GM19438 (cell line): ENCODE measurements around the gene MTSS2.

Source experiments
- ATAC-seq: cut with Tn5 transposase; IDR thresholded peaks from one replicate; pipeline ENCODE4 v1.9.1; 2021; ENCODE audit warnings: low read depth; ENCODE audit not compliant: unreplicated experiment

MTSS2 gene

GRCh38 chr16:70688246-70688742 is 2.4 kb upstream of the MTSS2 start:
- no peak for ATAC-seq

- no peak for ATAC-seq
Measured at GRCh38 chr16:70687671-70688245, 1.9 kb upstream of the MTSS2 start.

DNA sequence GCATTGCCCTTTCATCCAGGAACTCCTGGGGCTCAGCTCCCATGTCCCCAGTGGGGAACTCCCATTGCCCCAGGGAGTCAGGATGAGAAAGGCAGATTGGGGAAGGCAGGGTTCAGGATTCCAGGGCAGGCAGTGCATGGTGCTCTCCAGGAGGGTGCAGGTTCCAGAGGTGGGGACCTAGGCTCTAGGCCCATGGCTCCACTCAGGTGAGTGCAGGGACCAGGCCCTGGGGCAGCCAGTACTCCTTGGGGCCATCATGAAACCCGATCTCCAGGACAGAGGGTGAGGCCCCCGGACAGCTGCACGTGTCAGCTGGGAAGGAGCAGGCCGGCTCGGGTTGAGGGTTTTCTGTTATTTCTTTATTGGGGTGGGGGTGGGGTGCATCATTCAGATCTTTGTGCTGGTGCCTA is 1.3 kb upstream of the MTSS2 start:
- ATAC-seq: no peak

GRCh38 chr16:70686376-70687101 is 686 bp upstream of the MTSS2 start:
- ATAC-seq: no peak

GRCh38 chr16:70685061-70685937 is 554 bp downstream of the MTSS2 start:
- no peak for ATAC-seq

GRCh38 chr16:70684146-70685060 is 1.4 kb downstream of the MTSS2 start:
- ATAC-seq: no peak

DNA sequence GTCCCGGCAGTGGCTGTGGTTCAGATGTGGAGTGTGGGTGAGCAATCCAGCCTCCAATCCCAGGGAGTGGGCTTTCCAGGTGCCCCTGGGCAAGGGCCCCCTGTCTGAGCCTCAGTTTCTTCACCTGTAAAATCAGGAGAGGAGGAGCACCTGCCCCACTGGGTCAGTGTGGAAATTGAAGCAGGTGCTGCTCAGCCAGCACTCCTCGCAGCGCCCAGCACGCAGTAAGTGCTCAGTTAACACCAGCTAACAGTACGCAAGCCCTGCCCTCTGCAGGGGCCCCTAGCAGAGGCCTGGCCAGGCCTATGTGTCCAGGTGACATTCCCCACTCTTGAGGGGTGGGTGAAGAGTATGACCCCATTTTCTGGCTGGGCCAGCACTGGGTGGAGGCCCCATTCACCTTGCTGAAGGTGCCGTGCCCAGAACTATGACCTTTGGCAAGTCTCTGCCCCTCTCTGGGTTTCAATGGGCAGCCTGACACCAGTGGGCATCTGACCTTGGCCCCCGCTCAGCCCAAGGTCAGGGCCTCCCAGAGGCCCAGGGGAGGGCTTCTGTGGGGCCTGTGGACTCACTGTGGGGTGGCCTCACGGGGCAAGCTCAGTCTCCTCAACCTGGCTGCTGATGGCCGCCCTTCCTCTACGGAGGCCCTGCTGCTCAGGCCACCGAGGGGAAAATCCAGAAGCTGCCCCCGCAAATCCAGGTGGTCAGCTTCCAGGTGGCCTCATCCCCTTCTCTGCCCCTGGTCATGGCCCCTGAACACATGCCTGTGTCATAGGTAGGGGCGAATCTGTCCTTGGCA is 2.5 kb downstream of the MTSS2 start:
- ATAC-seq: no peak

DNA sequence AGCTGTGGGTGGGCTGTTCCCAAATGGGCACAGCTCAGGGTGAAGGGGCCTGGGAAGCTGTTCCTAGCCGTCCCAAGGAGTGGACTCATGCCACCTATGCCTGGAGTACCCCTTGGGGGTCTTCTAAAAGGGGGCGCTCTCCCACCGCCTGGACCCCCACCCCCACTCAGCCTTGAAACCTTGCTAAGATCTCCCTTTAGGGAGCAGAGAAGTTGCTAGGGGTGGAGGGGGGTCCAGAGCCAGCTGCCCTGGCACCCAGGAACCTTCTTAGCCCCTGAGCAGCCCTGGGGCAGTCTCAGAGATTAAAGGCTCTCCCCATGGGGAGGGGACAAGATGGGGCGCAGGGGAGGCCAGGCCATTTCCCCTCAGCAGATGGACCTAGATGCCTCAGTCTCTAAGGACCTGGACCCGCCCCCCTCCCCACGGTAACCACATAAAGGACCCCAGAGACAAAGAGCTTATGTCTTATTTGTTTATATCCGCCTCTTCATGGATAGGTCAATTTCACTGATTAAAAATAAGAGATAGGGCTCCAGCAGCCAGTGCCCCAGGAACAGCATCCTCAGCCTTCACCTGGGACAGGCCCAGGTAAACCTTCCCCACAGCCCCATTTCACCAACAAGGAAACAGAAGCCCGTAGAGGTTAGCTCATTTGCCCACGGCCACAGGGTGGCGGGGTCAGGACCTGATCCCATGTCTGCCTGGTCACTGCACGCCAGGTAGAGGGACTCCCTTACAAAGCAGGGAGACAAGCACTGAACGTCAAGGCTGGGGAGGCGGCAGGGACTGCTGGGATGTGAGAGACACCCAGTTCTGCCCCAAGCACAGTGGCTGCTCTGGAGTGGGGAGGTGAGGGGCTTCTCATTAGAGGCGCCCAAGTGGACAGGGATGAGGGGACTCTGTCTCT is 3.4 kb downstream of the MTSS2 start:
- no peak for ATAC-seq

DNA sequence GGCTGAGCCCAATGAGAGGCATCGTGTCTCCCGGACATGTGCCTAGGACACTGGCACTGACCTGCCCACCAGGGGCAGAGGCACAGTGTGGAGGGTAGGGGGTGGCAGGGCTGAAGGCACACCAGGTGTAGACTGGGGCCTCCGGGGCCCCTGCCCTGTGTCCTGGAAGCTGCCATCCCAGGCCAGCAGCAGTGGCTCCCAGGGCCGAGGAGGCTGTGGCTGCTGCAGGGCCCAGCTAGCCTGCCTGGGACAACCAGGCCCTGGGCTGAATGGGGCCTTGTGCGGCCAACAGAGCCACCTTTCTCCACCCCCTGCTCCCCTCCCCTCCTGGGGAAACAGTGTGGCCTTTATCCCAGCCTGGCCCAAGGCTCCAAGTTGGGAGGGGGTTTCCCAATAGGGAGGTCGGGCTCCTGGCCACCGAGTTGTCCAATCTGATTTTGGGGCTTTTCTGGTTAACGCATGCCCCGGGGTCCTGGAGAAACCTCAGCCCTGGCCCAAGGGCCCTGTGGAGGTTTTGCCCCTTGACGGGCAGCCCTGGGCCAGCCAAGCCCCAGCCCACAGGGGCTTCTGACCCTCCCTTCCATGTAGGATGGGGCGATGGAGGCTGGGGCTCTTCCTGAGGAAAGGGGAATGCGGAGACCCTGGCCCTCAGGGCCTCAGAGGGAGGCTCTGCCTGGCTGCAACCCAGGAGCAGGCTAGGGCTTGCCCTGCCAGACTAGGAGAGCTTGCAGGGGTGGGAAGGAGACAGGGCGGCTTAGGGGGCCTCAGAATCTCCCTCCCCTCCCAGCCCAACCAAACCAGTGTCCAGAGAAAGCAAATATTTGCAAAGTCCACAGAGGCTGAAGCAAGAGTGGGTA is 4.2 kb downstream of the MTSS2 start:
- ATAC-seq: no peak

DNA sequence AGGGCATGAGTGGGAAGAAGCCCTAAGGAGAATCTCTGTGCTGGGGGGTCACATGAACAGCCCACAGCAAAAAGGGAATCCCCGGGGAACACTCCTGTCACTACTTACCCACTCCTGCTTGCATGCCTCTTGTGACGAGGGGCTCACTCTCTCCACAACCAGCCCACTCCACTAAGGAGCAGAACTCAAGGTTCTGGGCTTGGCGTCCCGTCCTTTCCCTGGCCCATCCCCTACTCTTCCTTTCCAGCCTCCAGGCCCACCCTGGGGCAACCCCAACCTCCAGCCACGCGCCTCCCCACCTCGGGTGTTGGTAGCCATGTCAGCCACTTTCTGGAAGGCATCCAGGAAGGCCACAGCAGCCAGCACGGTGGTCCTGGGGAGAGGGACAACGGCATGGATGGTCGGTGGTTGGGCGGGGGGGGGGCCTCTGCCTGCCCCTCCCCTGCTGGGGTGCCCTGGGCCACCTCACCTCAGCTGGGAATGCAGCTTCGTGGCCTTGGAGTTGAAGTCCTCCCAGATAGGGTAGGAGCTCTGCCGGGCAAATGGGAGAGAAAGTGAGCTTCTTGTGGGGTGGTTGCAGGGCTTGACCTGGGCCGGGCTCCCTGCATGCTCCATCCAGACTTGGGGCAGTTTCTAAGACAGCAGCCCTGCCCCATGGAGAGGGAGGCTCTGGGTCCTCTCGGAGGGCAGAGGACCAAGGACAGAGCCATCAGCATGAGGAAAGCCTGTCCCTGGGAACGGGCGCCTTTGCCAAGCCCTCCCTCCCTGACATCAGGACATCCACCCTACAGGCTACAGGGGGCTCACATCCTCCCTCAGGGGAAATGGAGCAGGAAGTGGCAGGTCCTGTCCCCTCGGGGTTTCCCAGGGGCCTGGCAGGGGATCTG is 5.1 kb downstream of the MTSS2 start:
- ATAC-seq: no peak

DNA sequence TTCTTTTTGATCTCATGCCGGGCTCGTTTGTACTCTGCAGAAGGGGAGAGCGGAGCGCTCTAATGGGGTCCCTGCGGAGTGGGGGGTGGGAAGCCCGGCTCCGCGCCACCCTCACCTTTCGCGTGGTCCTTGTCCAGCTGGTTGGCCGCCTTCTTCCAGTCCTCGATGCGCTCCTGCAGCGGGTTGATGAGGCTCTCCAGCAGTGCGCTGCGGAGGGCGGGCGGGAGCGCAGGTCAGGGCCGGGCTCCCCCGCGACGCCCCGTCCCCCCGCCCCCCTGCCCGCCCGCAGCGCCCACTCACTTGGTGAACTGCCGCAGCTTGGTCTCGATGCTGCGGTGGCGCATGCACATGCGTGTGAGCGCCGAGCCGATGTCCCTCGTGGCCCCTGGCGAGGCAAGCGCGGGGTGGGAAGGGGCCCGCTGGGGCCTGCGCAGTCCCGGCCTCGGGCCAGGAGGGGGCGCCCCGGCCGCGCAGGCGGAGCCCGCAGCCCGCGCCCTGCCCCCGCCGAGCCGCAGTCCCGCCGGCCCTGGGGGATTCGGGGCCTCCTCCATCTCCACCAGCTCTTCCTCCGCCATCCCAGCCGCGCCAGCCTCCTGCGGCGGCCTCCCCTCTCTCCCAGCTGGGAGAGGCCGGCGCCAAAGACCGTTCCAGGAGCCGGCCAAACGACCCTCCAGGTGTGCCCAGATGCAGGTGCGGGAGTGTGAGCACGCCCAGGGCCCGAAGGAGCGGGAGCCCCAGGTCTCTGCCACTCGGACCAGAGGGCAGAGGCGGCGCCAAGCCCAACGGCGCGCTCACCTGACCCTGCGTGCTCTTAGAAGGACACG is 6.0 kb downstream of the MTSS2 start:
- no peak for ATAC-seq

- ATAC-seq: no peak
Measured at GRCh38 chr16:70678898-70679670, 6.8 kb downstream of the MTSS2 start.

- ATAC-seq: no peak
Measured at GRCh38 chr16:70678121-70678897, 7.5 kb downstream of the MTSS2 start.

- ATAC-seq: no peak
Measured at GRCh38 chr16:70677499-70678120, 8.2 kb downstream of the MTSS2 start.
